K562 (cell line): ENCODE measurements around the gene RIMS3. TPM values are rescaled to one million over a fixed set of nuclear protein-coding genes. Genes with fewer than 3 reads are reported as not detected.

Experiments
- ATAC-seq: fragments of 200-7000 bp; cut with Tn5 transposase; 3 replicates; pipeline ENCODE4 v1.9.1; 2020; ENCODE audit warnings: moderate library complexity
- BruUV-seq: library from RNA; stranded (reverse); fragments of 400-500 nt; replicated peaks from 2 replicates; lab custom pipeline; 2021; lab: Mats Ljungman, UMichigan
- CTCF ChIA-PET: fragments of 300-600 bp; formaldehyde crosslinking; extraction: SDS; loops from one replicate; lab custom pipeline; 2021; ENCODE audit warnings: low intra/inter-chr PET ratio; lab: Yijun Ruan, JAX
- POLR2A ChIA-PET: fragments of 300-600, 350-650 bp; sonication (Branson Sonifier 250); formaldehyde crosslinking; extraction: SDS; loops from one replicate; lab custom pipeline; 2021; ENCODE audit warnings: antibody characterized with exemption, inconsistent platforms; lab: Yijun Ruan, JAX
- DNase-seq, 4 experiments: peaks; one replicate each; pipeline versions ENCODE4 v3.0.0 to v3.0.0-alpha.2; 2011 to 2018; ENCODE audit warnings: low spot score in 3 of 4, mixed read lengths in 3 of 4; ENCODE audit errors: extremely low read depth in 1 of 4
- FAIRE-seq: peaks from 2 replicates; lab custom pipeline; 2011; peaks lifted over from hg19 to GRCh38; lab: Jason Lieb, UNC
- H2AFZ ChIP-seq: 2 replicates; pipeline ENCODE4 v1.6.0; 2011; ENCODE audit warnings: low read depth, low read length, control low read depth, inconsistent platforms
- H3K27ac ChIP-seq: fragments of 200-600 bp; 3 replicates; pipeline ENCODE4 v1.8.0; 2011; ENCODE audit warnings: low read depth, mild to moderate bottlenecking, control low read depth, inconsistent platforms, low read length, moderate library complexity, mixed read lengths; ENCODE audit errors: extremely low read depth
- H3K27me3 ChIP-seq, 2 experiments: fragments of 300-600 bp in 1 of 2; 2 replicates in 1 of 2; 3 replicates in 1 of 2; pipeline versions ENCODE4 v1.6.0 to v1.8.0; 2011; ENCODE audit warnings: inconsistent platforms in 2 of 2, low read length in 2 of 2, mild to moderate bottlenecking in 1 of 2, mixed read lengths in 1 of 2, moderate library complexity in 1 of 2; ENCODE audit not compliant: control insufficient read depth in 2 of 2, insufficient read depth in 2 of 2
- H3K36me3 ChIP-seq: fragments of 300-600 bp; 3 replicates; pipeline ENCODE4 v1.8.0; 2011; ENCODE audit warnings: mild to moderate bottlenecking, low read length, inconsistent platforms; ENCODE audit not compliant: control insufficient read depth, insufficient read depth
- H3K4me1 ChIP-seq, 2 experiments: fragments of 200-600 bp in 1 of 2; replicated peaks in 1 of 2; 2 replicates in 1 of 2; 3 replicates in 1 of 2; pipeline versions ENCODE4 v1.5.1 to v1.8.0; 2011; ENCODE audit warnings: inconsistent platforms in 2 of 2, low read length in 2 of 2, mild to moderate bottlenecking in 1 of 2, mixed read lengths in 1 of 2, moderate library complexity in 1 of 2; ENCODE audit not compliant: control insufficient read depth in 2 of 2, insufficient read depth in 2 of 2
- H3K4me2 ChIP-seq: 2 replicates; pipeline ENCODE4 v1.6.1; 2011; ENCODE audit warnings: low read length, control low read depth, inconsistent platforms, mixed read lengths; ENCODE audit not compliant: insufficient read depth
- H3K4me3 ChIP-seq: fragments of 200-600 bp; sonication (generic), shearing (Covaris generic); 2 replicates; pipeline ENCODE4 v1.5.1; 2016; ENCODE audit warnings: control low read depth, inconsistent platforms
- H3K79me2 ChIP-seq: fragments of 200-600 bp; 3 replicates; pipeline ENCODE4 v1.8.0; 2011; ENCODE audit warnings: low read length, inconsistent platforms; ENCODE audit not compliant: control insufficient read depth, insufficient read depth
- H3K9ac ChIP-seq, 2 experiments: 2 replicates each; pipeline versions ENCODE4 v1.6.0 to v1.6.1; 2011; ENCODE audit warnings: low read depth in 2 of 2, low read length in 2 of 2, control low read depth in 1 of 2, inconsistent platforms in 1 of 2, mild to moderate bottlenecking in 1 of 2, mixed read lengths in 1 of 2; ENCODE audit not compliant: insufficient read depth in 1 of 2
- H3K9me1 ChIP-seq: one replicate; pipeline ENCODE4 v1.6.0; 2011; ENCODE audit warnings: inconsistent platforms, mild to moderate bottlenecking, low read length, moderate library complexity; ENCODE audit not compliant: control insufficient read depth, insufficient read depth
- H3K9me3 ChIP-seq: replicated peaks from 2 replicates; pipeline ENCODE4 v1.5.1; 2011; ENCODE audit warnings: low read depth, low read length, inconsistent platforms; ENCODE audit not compliant: control insufficient read depth, insufficient read depth
- H4K20me1 ChIP-seq: replicated peaks from 2 replicates; pipeline ENCODE4 v1.6.1; 2011; ENCODE audit warnings: low read length, inconsistent platforms, mixed read lengths; ENCODE audit not compliant: control insufficient read depth, insufficient read depth
- CAMTA2 ChIP-seq: fragments of 250-450 bp; sonication (Bioruptor Pico); conservative IDR thresholded peaks from 2 replicates; pipeline ENCODE4 v1.5.1; 2022
- CBFB ChIP-seq: sonication (generic); formaldehyde crosslinking; IDR thresholded peaks from 2 replicates; pipeline ENCODE4 v1.4.0; 2020; ENCODE audit warnings: mild to moderate bottlenecking, missing genetic modification reagents
- CREM ChIP-seq: IDR thresholded peaks from 2 replicates; pipeline ENCODE4 v1.6.1; 2014; ENCODE audit warnings: antibody characterized with exemption, low read depth
- EHMT2 ChIP-seq: fragments of 450-650 bp; IDR thresholded peaks from 2 replicates; pipeline ENCODE4 v1.6.1; 2018; ENCODE audit warnings: antibody characterized with exemption
- L3MBTL2 ChIP-seq: fragments of 450-650 bp; IDR thresholded peaks from 2 replicates; pipeline ENCODE4 v1.6.1; 2016; ENCODE audit warnings: mild to moderate bottlenecking, moderate library complexity
- MAZ ChIP-seq, 2 experiments: fragments of 450-650 bp in 1 of 2; sonication (generic) in 1 of 2; formaldehyde crosslinking; IDR thresholded peaks in 1 of 2; conservative IDR thresholded peaks in 1 of 2; 2 replicates each; pipeline versions ENCODE4 v1.4.0 to v1.5.0; 2020; ENCODE audit warnings: mild to moderate bottlenecking in 1 of 2, missing genetic modification reagents in 1 of 2
- MIER1 ChIP-seq: fragments of 450-650 bp; IDR thresholded peaks from 2 replicates; pipeline ENCODE4 v1.6.1; 2016; ENCODE audit warnings: antibody characterized with exemption, mild to moderate bottlenecking, low read depth
- PRMT5 ChIP-seq: sonication (generic); formaldehyde crosslinking; IDR thresholded peaks from 2 replicates; pipeline ENCODE4 v1.5.0; 2020; ENCODE audit warnings: missing genetic modification reagents
- PRPF4 ChIP-seq: fragments of 200-400 bp; formaldehyde crosslinking; IDR thresholded peaks from one replicate; pipeline ENCODE4 v1.6.1; 2017; ENCODE audit warnings: low read length, low read depth, mild to moderate bottlenecking; ENCODE audit not compliant: insufficient read depth, poor library complexity, severe bottlenecking
- RCOR1 ChIP-seq, 2 experiments: IDR thresholded peaks; 2 replicates each; pipeline ENCODE4 v1.6.1; 2012; ENCODE audit warnings: low read depth in 2 of 2, low read length in 2 of 2, borderline replicate concordance in 1 of 2, improper control_type of control experiment in 1 of 2
- ZBTB7A ChIP-seq: IDR thresholded peaks from 2 replicates; pipeline ENCODE4 v1.6.1; 2011; ENCODE audit warnings: low read depth, mild to moderate bottlenecking, low read length, moderate library complexity, borderline replicate concordance; ENCODE audit not compliant: control insufficient read depth
- WGBS: fragments of 100-300 bp; shearing (Covaris generic); methylation state at CpG from one replicate; pipeline ENCODE4 v1.1.6; 2016; ENCODE audit warnings: low coverage, mixed read lengths; ENCODE audit not compliant: insufficient coverage; ENCODE audit errors: missing lambda C conversion rate; 5-methylcytosine and 5-hydroxymethylcytosine counted together
- in situ Hi-C: fragments of 300-500 bp; cut with MboI; formaldehyde crosslinking; loops from 4 replicates; pipeline ENCODE4 v1.15.0; 2018; ENCODE audit warnings: inconsistent platforms, mixed read lengths
- intact Hi-C: fragments of 100-400 bp; cut with micrococcal nuclease; formaldehyde crosslinking; loops from 2 replicates; pipeline ENCODE4 v1.14.2; 2022
- polyA plus RNA-seq, 8 experiments: library from polyadenylated mRNA; depleted of rRNA in 4 of 8; stranded (reverse) in 5 of 8; unstranded in 3 of 8; fragments of >200 nt; fragmentation: Nextera tagmentation in 2 of 8; fragmentation: Illumina TruSeq in 1 of 8; extraction: Ambion mirVana in 2 of 8; extraction: Trizol in 1 of 8; gene quantifications; 2 replicates each; pipeline versions ENCODE4 v1.2.1 to v1.2.3, GENCODE V29; 2011 to 2014; ENCODE audit warnings: inconsistent platforms in 1 of 8, missing spikeins in 1 of 8
- total RNA-seq, 7 experiments: library from RNA; depleted of rRNA in 6 of 7; stranded (reverse); fragments of >200 nt in 6 of 7; fragmentation: Illumina TruSeq in 2 of 7; extraction: Trizol in 2 of 7; gene quantifications; 2 replicates each; pipeline versions ENCODE4 v1.2.1 to v1.2.3, GENCODE V29; 2011 to 2021; ENCODE audit warnings: low replicate concordance in 1 of 7
- TF ChIP-seq, protein P1 (sequence below), 3 experiments: fragments of 200-800 bp in 1 of 3; sonication (Bioruptor generic) in 1 of 3; sonication (generic) in 1 of 3; formaldehyde crosslinking in 1 of 3; IDR thresholded peaks; 2 replicates each; pipeline versions ENCODE4 v1.6.1 to v1.8.0; 2016 to 2022; ENCODE audit warnings: mild to moderate bottlenecking in 2 of 3, missing compliant biosample characterization in 2 of 3, missing genetic modification characterization in 2 of 3, missing genetic modification reagents in 1 of 3
- TF ChIP-seq, protein P2 (sequence below): sonication (generic); formaldehyde crosslinking; IDR thresholded peaks from 2 replicates; pipeline ENCODE4 v1.8.0; 2022; ENCODE audit warnings: mild to moderate bottlenecking, missing genetic modification reagents
- TF ChIP-seq, protein P3 (sequence below): fragments of 200-800 bp; sonication (Bioruptor generic); IDR thresholded peaks from 2 replicates; pipeline ENCODE4 v1.6.1; 2017; ENCODE audit warnings: missing genetic modification characterization, missing compliant biosample characterization

Gene RIMS3
- total and polyA plus RNA-seq, 9 of the 15 experiments (the other 6 are each of a cell fraction or from before 2014, with no cell fraction given): 0.06 to 1.2 (median 0.59) TPM

DNA sequence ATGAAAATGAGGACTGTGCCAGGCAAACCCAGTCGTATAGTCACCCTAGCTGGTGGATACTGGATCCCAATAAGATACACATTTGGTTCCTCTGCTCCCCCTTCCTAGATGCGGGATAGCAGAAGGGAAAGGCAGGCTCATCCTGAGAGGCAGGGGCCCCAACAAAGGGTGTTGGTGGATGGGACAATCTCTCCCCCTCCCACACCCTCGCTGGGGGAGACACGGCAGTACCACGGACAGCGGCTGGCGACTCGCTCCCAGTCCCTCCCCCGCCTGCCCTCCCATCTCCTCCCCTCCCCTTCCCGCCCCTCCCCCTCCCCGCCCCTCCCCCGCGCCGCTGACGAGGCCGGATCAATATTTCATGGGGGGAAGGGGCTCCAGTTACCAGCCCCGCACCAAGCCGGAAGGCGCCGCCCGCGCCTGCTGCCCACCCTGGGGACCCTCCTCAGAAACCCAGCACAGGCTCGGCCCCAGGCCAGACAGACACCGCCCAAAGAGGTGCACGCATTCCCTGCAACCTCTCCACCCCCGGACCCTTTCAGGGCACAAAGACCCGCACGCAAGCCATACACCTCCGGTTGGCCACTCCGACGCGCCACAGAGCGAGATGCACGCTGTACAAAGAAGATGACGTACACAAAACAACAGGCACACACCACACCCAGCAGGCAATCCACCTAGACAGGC is 11.5 kb downstream of the RIMS3 start:
- no peaks in the 10 kb centered on the region for H3K79me2 ChIP-seq
- H3K4me1 ChIP-seq: peaks cover 9 to 18% of the 10 kb centered on the region in 2 experiments; a peak in 4 of 5 replicates
- peaks cover 19 to 73% of the 10 kb centered on the region in 2 experiments; a peak in 4 of 5 replicates for H3K27me3 ChIP-seq
- H3K9me3 ChIP-seq: no peaks in the 10 kb centered on the region
- H3K27ac ChIP-seq: no peak overlapping the region; the same call in 2 of the 3 replicates
- DNase-seq: peak; percentile 65 to 91 (median 84)
- in situ Hi-C loops (no loop called here), intact Hi-C loops (no loop called here)
- BruUV-seq: no TSS peak
- ATAC-seq: peak; percentile 55
- WGBS: 35% methylated on average over 20 of the region's 35 CpGs
- H4K20me1 ChIP-seq: peaks cover 22% of the 10 kb centered on the region
- POLR2A ChIA-PET: interaction anchor here (1.1 kb wide), 1 partner anchor 192 kb away, joined by 4 read pairs; no protein-coding TSS in a partner anchor
- H2AFZ ChIP-seq: no peak overlapping the region
- H3K9ac ChIP-seq: no peak overlapping the region
- H3K4me2 ChIP-seq: no peak overlapping the region
- CTCF ChIA-PET: no interaction called here
- no peak overlapping the region for H3K4me3 ChIP-seq
- no peak for FAIRE-seq
- no peaks in the 10 kb centered on the region for H3K36me3 ChIP-seq
- H3K9me1 ChIP-seq: peaks cover 4% of the 10 kb centered on the region
- TF ChIP-seq MIER1 (peak; percentile 90), CAMTA2 (no peak), PRPF4 (peak; percentile 28), RCOR1 (IDR thresholded peaks at IDR 0.05; ENCODE audit: borderline replicate concordance in 1 of 2, low read depth in 2 of 2, low read length in 2 of 2) (peak in 1 of 2 experiments; percentile 61; a peak in 1 of 4 replicates), ZBTB7A (peak; percentile 49; the same call in 1 of the 2 replicates), PRMT5 (peak; percentile 54; the same call in 1 of the 2 replicates), L3MBTL2 (no peak), EHMT2 (peak; percentile 93), MAZ (CRISPR knock-in tag; conservative IDR thresholded peaks at IDR 0.05 in 1 of 2, IDR thresholded peaks at IDR 0.05 in 1 of 2) (peak in 1 of 2 experiments; percentile 45; a peak in 1 of 4 replicates), CBFB (CRISPR knock-in tag) (0 out of 2 replicates have a peak, but pooled peaks have one; percentile 34), CREM (peak; percentile 62; the same call in 1 of the 2 replicates)
- TF ChIP-seq, protein P1, sequence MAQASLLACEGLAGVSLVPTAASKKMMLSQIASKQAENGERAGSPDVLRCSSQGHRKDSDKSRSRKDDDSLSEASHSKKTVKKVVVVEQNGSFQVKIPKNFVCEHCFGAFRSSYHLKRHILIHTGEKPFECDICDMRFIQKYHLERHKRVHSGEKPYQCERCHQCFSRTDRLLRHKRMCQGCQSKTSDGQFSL (CRISPR knock-in tag; IDR thresholded peaks at IDR 0.05): no peak
- TF ChIP-seq, protein P1 (tag; IDR thresholded peaks at IDR 0.05): 0 out of 4 replicates have a peak, but pooled peaks of 1 of the 2 experiments have one; percentile 47
- TF ChIP-seq, protein P2, sequence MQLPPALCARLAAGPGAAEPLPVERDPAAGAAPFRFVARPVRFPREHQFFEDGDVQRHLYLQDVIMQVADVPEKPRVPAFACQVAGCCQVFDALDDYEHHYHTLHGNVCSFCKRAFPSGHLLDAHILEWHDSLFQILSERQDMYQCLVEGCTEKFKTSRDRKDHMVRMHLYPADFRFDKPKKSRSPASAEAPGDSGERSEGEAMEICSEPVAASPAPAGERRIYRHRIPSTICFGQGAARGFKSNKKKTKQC (CRISPR knock-in tag): peak; percentile 93
- TF ChIP-seq, protein P3, sequence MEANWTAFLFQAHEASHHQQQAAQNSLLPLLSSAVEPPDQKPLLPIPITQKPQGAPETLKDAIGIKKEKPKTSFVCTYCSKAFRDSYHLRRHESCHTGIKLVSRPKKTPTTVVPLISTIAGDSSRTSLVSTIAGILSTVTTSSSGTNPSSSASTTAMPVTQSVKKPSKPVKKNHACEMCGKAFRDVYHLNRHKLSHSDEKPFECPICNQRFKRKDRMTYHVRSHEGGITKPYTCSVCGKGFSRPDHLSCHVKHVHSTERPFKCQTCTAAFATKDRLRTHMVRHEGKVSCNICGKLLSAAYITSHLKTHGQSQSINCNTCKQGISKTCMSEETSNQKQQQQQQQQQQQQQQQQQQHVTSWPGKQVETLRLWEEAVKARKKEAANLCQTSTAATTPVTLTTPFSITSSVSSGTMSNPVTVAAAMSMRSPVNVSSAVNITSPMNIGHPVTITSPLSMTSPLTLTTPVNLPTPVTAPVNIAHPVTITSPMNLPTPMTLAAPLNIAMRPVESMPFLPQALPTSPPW (CRISPR knock-in tag): peak; percentile 83
